GM18502 (cell line): Measurements from ENCODE around the gene CATSPERZ.

ENCODE experiments used
- ATAC-seq: cut with Tn5 transposase; IDR thresholded peaks from one replicate; pipeline ENCODE4 v1.9.1; 2021; ENCODE audit warnings: mild to moderate bottlenecking; ENCODE audit not compliant: unreplicated experiment, poor library complexity

The CATSPERZ gene

GRCh38 chr11:64352995-64353714 is 53.0 kb downstream of the CATSPERZ start:
- ATAC-seq, result no peak

- no peak for ATAC-seq
These were observed 53.8 kb downstream of the CATSPERZ start for GRCh38 chr11:64353715-64354506.
